NCI-H2227 (cell line): ENCODE results near the gene MOCS3.

Source experiments
- DNase-seq: peaks from one replicate; lab custom pipeline; 2025; ENCODE audit not compliant: unreplicated experiment; lab: John Stamatoyannopoulos, UW

The MOCS3 gene, protein sequence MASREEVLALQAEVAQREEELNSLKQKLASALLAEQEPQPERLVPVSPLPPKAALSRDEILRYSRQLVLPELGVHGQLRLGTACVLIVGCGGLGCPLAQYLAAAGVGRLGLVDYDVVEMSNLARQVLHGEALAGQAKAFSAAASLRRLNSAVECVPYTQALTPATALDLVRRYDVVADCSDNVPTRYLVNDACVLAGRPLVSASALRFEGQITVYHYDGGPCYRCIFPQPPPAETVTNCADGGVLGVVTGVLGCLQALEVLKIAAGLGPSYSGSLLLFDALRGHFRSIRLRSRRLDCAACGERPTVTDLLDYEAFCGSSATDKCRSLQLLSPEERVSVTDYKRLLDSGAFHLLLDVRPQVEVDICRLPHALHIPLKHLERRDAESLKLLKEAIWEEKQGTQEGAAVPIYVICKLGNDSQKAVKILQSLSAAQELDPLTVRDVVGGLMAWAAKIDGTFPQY

DNA sequence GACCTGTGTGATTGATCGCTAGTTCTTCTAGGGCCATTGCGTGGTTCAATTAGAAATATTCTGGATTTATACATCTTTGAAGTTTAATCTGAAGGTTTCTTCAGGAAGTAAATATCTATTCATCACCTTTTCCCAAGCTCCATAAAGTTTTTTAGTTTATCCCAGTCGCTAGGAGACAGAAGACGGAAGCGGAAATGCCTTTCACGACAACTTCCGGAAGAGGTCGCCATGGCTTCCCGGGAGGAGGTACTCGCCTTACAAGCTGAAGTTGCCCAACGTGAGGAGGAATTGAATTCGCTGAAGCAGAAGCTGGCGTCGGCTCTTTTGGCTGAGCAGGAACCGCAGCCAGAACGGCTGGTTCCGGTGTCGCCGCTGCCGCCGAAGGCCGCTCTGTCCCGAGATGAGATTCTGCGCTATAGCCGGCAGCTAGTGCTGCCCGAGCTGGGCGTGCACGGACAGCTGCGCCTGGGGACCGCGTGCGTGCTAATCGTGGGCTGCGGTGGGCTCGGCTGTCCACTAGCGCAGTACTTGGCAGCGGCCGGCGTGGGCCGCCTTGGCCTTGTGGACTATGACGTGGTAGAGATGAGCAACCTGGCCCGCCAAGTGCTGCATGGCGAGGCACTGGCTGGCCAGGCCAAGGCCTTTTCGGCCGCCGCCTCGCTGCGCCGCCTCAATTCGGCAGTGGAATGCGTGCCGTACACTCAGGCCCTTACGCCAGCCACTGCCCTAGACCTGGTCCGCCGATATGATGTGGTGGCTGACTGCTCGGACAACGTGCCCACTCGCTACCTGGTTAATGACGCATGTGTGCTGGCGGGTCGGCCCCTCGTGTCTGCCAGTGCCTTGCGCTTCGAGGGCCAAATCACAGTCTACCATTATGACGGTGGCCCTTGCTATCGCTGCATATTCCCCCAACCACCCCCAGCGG is at the start of gene MOCS3:
Gene MOCS3 (plus strand): TSS at position 204 of the 928 bp plus-strand sequence. CDS start 25 bp downstream, at position 229.
- peak; percentile 96 for DNase-seq

DNA sequence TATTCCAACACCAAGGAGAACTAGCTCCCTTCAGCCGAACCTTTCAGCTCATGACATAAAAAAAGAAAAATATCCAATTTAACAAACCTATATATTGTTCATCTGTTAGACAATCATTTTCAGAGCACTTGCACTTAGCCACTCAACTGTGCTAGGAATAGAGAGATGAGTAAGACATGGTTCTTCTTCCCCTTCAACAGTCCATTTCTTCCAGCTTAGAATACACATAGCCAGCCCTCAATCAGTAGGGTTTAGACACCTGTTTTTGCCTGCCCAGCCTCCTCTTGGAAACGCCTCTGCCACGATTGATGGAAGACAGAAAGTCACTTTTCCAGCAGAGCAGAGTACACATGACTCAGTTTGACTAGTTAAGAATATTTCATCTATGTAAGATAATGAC is 49.2 kb upstream of the MOCS3 start:
- no peak for DNase-seq

DNA sequence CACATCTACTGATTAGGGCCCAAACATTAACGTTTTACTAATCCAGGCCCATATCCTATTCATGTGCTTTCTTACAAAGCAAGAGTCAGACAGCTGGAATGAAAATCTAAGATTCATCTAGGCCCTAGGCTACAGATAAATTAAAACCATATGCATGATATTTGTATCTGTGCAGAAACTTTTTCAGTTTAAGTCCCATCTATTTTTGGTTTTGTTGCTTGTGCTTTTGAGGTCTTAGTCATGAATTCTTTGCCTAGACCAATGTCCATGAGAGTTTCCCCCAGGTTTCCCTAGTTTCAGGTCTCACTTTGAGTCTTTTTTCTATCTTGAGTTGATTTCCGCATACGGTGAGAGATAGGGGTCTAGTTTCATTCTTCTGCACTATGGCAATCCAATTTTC is 47.6 kb upstream of the MOCS3 start:
- no peak for DNase-seq

DNA sequence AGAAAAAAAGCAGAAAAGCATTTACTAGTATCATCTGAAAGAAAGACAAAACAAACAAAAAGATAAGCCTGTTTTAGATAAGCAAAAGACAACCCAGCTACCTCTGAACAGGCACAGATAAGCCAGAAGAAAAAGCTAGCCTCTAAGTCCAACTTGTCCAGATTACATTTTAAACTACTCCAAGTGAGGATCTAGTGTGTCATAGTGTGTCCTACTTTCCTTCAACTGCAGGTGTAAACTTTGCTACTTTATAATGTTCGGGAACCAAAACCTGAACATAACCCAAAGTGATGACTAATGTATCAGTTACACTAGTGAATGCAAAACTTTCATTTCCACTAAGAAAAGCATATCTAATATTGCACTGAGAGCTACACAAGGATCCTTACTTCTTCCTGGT is 46.9 kb upstream of the MOCS3 start:
- no peak for DNase-seq

DNA sequence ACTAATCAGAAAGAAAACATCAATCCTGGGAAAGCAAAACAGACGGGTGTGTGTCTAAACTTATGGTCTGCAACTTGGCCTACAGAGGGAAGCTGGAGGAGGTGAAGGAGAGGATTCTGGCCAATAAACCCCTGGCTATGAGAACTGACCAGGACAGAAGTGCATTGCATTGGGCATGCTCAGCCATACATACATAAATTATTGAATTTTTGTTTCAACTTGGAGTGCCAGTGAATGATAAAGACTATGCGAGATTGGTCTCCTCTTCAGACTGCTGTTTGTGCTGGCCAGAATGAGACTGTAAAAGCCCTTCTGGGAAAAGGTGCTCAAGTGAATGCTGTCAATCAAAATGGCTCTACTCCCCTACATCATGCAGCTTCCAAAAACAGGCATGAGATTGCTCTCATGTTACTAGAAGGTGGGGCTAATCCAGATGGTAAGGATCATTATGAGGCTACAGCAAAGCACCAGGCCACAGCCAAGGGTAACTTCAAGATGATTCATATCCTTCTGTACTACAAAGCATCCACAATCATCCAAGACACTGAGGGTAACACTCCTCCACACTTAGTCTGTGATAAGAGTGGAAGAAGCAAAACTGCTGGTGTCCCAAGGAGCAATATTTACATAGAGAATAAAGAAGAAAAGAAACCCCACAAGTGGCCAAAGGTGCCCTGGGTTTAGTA is 44.8 kb upstream of the MOCS3 start:
- DNase-seq, result no peak

DNA sequence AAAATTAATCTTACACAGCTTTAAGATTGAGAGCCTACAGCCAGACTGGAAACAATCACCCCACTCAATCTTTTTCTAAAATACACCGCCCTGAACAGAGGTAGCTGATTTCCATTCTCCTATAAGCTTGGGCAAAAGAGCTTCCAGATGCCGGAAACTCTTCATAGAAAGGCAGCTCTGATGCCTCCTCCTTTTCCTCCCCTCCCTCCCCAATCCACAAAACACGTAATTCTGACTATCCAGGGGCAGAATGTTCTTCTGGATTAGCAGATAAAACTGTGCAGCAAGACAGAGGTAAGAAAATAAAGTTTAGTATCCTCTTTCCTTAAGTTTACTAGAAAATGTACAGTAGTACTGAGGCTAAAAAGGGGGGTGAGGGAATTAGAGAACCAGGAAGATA is 43.2 kb upstream of the MOCS3 start:
- no peak for DNase-seq

DNA sequence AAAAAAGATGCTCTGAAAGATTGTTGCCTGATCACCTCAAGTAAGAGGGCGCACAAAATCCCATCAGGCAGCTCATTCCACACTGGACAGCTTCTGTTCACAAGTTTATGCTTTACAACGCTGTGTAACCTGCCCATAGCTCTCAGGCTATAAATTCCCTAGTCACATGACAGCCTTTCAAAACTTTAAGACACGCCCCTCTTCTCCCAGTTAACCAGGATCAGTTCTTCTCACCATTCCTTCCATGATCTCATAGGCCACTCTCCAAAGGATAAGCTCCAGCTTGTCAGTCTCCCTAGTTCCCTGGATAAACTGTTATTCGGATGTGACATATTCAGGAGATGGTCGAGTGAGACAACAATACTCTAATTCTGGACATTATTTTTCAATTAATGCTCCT is 42.4 kb upstream of the MOCS3 start:
- no peak for DNase-seq

DNA sequence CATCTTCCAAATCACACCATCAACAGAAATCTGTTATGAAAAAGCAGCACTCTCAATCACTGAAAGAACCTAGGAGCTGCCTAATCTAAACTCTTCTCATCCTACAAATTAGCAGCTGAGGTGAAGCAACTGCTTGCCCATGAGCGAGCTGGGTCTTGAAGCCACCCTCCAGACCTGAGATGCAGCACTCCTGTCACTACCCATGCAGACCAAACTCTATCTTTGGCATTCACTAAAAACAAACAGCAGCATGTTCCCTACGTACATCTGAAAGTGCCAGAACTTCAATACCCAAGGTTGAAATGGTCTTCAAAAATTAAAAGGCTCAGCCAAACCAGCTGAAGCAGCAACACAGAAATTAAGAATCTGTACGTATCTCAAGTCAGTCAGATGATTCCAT is 41.7 kb upstream of the MOCS3 start:
- no peak for DNase-seq

DNA sequence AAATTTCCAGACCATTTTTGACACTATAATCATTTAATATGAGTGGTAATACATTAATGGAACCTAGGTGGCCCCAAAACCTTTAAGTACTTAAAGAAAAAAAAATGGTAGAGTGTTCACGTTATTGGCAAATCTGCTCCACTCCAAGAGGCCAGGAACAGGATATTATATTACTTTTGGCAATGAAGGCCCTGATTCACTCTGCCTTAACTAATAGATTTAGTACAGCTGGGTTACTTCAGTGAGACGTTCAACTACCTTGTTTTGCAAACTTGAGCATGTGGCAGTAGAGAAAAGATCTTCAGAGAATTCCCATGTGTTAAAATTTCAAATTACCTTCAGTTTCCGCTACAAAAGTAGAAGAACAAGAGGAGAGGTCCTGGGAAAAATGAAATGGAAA is 40.2 kb upstream of the MOCS3 start:
- DNase-seq, result no peak

DNA sequence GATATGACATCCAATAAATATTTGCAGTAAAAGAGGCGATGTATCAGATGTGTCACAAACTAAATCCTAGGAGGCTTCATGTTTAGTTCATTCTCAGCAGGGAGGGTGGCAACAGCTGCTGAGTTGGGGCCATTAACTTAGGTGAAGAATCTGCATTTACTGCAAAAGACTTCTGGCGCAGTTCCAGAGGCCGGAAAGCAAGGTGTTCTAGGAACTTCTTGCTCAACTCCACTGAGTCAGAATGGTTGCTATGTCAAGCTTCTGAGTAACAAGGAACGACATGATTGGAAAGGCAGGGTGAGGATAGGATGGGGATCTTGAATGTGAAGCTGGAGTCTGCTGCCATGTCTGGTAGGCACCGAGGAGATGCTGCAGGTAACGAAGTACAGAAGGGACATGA is 39.1 kb upstream of the MOCS3 start:
- DNase-seq, result no peak

DNA sequence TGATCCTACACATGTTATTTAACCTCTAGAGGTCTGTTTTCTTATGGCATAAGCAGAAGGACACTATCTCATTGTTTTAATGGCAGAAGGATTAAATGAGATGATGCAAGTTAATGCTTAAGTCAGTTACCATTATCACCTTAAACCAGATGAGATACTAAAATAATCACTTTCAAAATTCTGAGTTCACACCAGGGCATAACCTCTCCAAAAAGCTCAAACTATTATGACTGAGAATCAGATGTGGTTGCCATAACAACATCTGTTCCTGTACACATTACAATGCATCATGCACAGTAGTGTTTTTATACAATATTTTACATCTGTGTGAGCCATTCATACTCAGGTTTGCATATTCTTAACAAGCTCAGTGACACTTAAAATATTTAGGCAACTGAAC is 37.6 kb upstream of the MOCS3 start:
- DNase-seq, result no peak

DNA sequence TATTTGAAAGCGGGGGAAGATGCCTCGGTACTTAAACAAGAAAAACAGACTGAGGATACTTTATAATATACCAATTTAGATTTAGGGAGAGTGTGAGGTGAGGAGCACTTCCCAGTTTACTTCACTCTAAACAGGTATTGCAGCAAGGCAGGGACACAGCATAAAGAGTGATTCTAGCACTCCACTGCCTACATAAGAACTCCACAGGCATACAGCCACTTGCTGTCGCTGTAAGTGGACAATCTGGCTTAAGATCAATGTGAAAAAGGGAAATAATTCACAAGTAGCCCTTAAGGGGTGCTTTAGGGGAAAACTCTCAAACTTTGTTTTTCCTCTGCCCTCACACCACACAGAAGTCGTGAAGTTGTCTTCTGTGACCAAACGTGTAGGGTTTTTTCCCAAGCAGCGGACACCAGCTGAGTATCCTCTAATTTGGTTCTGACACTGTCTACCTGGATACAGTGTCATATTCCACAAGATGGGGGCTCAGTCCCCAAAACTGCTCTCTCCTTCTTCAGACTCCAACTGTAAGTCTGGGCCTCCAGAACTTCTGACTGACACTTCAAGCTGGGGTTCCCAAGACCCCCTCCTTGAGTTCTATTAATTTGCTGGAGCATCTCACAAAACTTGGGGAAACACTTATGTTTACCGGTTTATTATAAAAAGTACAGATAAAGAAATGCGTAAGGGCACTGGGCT is 36.7 kb upstream of the MOCS3 start:
- DNase-seq, result no peak

DNA sequence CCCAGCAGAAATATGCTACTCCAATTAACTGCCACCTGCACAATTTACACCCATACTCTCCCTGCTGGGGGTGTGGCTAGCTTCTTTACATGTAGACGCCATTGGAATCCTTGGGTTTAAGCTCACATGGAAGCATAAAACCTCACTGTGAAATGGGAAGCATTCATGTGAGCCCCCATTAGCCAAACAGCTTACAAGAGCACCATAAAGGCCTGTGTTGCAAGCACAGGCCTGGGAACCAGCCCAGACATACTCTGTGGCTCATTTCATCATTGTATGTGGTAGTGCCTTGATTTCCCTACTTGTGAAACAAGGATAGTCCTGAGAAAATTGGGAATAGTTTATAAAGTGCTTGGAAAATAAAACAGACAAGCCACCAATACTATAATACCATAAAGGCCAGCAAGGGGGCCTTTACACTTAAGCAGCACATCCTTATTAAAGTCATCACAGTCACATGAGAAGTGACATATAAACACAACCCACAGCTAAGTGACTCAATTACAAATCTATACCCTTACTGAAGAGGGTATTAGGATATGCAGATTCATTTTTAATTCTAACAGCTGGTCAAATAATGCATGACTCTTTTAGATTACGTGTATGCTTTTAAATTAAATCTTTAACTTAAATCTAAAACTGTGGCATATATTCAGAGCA is 34.2 kb upstream of the MOCS3 start:
- DNase-seq, result no peak

DNA sequence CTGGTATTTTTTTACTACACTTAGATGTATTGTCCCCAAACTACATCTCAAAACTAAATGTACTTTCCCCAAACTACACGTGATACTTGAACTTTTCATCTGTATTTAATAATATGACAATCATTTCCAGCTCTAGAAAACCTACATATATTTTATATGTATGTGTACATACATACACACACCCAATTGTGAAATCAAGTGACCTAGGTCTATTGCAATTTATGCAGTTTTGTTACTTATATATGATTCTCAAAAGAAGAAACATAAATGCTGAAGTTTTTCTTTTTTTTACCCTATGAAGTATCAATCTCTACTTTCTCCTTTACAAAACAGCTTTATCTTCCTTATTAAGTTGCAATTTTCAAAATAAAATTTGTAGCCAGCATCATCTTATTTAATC is 32.1 kb upstream of the MOCS3 start:
- DNase-seq, result no peak

DNA sequence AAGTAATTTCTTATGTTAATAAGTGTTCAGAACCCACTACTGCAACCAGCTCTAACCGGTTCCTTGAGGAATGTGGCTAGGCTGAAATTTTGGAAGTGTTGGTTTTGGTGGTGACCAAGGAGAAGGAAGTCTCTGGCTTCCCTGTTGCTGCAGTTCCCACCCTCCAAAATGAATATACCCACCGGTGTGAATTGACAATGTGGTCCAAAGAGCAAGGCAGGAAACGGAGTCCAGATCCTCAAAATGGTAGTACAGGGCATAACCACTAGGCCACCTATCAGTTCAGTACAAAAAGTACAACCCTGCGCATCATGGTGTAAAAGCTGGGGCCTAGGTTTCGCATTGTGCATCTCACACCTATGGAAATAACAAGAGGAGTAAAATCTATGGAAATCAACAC is 30.1 kb upstream of the MOCS3 start:
- no peak for DNase-seq

DNA sequence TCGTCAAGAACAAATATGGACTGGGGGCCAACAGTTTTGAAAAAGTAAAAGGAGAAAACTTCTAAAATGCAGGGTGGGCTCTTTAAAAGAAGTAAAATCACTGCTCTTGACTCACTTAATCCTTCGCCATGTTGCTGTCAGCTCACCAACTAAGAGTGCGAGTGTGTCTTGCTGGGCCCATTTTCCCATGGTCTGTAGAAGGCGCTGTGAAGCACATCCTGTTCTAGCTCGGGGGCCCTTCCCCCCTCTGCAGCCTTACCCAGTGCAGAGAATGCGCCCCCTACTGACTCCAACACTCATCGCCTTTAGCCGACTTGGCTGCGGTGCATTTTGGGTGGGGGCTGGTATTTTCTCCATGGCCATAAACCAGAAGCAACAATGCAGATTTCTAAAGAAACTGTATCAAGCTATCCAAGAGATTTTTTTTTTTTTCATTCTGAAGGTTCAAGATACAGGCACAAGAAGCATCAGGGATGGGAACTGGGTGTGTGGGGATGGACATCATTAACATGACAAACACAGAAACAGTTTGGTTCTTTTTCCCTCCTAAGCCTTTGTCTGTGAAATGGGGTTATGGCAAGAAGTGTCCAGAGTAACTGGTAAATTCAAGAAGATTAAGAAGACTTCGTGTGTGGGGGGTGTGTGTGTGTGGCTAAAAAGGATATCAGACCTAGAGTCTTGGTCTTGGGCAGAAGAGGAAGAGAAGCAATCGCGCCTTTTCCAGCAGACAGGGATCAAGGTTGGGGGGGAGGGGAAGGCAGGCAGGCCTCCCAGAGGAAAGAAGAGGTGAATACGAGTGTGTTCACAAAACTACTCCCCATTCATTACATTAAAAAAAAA is 29.1 kb upstream of the MOCS3 start:
- peak; percentile 98 for DNase-seq

DNA sequence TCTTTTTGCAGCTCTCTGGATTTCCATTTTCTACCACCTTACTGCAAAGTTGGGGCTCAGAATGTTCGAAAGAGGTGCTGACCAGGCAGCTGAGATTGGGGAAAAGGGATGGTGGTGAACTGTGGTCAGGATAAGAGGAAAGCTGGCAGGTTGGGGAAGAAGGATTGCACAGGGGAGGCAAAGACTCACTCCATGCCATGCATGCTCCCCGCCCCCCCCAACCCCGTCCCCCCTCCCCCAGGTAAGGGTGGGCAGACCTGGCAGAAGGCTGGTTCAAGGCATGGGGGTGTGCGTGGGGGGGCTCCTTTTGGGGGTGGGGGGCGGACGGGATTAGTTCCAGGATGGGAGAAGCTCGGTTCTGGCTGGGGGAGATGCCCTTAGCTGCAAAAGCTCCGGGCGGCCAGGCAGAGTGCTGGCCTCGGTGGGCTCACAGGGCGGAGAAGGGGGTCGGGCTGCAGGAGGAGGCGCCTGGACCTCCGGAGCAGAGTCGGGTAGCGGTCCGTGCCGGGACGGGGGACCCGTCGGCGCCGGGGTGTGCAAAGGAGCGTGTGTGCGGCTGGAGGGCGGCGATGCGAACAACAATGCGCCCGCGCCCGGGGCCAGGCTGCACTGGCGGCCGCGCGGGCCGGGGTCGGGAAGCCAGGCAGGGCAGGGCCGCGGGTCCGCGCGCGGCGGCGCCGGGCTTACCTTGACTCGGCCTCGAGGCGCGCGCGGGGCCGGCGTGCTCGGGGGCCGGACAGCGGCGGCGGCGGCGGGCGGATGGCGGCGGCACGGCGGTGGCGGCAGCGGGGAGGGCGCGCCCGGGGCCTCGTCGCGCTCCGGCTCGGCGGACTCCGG is 28.3 kb upstream of the MOCS3 start:
- DNase-seq, result peak; percentile 57

DNA sequence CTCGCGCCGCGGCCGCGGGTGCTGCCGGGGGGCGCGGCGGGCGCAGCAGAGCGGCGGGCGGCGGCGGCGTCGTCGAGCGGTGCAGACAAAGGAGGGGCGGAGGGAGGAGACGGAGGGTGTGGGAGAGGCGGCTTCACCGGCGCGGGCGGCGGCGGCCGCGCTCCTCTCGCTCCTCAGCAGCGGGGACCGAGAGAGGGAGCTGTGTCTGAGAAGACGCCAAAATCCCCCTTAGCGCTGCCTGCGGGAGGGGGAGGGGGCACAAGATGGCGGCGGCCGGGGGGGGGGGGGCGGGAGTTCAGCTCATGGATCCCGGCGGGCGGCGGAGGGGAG is 27.7 kb upstream of the MOCS3 start:
- no peak for DNase-seq
